ENCODE measurements around the gene LHX4. TPM values are rescaled to one million over a fixed set of nuclear protein-coding genes. Genes with fewer than 3 reads are reported as not detected.

LHX4 gene
- total RNA-seq, 1 donor from 2014 or later, result not detected

- no peak for DNase-seq (ENCODE audit: low read depth)
- no peak for TF ChIP-seq CTCF (conservative IDR thresholded peaks at IDR 0.05; ENCODE audit: low read depth, low read length)
- H3K4me3 ChIP-seq (ENCODE audit: low read depth, low read length), result no peak overlapping the region
These were observed 5.6 kb downstream of the LHX4 start for GRCh38 chr1:180235502-180236239.

GRCh38 chr1:180236698-180237509, 6.8 kb downstream of the LHX4 start:
- no peak for DNase-seq (ENCODE audit: low read depth)
- TF ChIP-seq CTCF (conservative IDR thresholded peaks at IDR 0.05; ENCODE audit: low read depth, low read length), result no peak
- no peak overlapping the region for H3K4me3 ChIP-seq (ENCODE audit: low read depth, low read length)

GRCh38 chr1:180237869-180238476, 7.9 kb downstream of the LHX4 start:
- TF ChIP-seq CTCF (conservative IDR thresholded peaks at IDR 0.05; ENCODE audit: low read depth, low read length), result no peak

GRCh38 chr1:180238675-180239074, 8.6 kb downstream of the LHX4 start:
- no peak for DNase-seq (ENCODE audit: low read depth)
- no peak overlapping the region for H3K4me3 ChIP-seq (ENCODE audit: low read depth, low read length)
- TF ChIP-seq CTCF (conservative IDR thresholded peaks at IDR 0.05; ENCODE audit: low read depth, low read length), result no peak

More at GRCh38 chr1:180237869-180238476, 7.9 kb downstream of the LHX4 start:
- DNase-seq (ENCODE audit: low read depth), result no peak
- no peak overlapping the region for H3K4me3 ChIP-seq (ENCODE audit: low read depth, low read length)

- no peak for DNase-seq (ENCODE audit: low read depth)
- H3K4me3 ChIP-seq (ENCODE audit: low read depth, low read length), result no peak overlapping the region
- TF ChIP-seq CTCF (conservative IDR thresholded peaks at IDR 0.05; ENCODE audit: low read depth, low read length), result no peak
These were observed 9.4 kb downstream of the LHX4 start for GRCh38 chr1:180239145-180240096.
